Endothelial cell of umbilical vein (primary cell): Measurements from ENCODE around the gene RBM33. TPM values are rescaled to one million over a fixed set of nuclear protein-coding genes. Genes with fewer than 3 reads are reported as not detected.

ENCODE experiments used
- BruUV-seq: library from RNA; stranded (reverse); fragments of 400-500 nt; replicated peaks from 2 replicates; lab custom pipeline; 2021; lab: Mats Ljungman, UMichigan
- CTCF ChIA-PET: fragments of 300-600, 350-600 bp; sonication (Branson Sonifier 250); formaldehyde crosslinking; loops from one replicate; lab custom pipeline; 2021; ENCODE audit warnings: antibody characterized with exemption, inconsistent platforms; lab: Charles Lee
- POLR2A ChIA-PET: fragments of 300-600, 350-600 bp; sonication (Branson Sonifier 250); formaldehyde crosslinking; loops from one replicate; lab custom pipeline; 2021; ENCODE audit warnings: antibody characterized with exemption, inconsistent platforms; lab: Charles Lee
- DNase-seq: peaks from one replicate; pipeline ENCODE4 v3.0.0-alpha.2; 2011; ENCODE audit warnings: low read depth, low spot score
- FAIRE-seq: peaks from 2 replicates; lab custom pipeline; 2011; peaks lifted over from hg19 to GRCh38; lab: Jason Lieb, UNC
- H2AFZ ChIP-seq: 2 replicates; pipeline ENCODE4 v1.6.0; 2012; ENCODE audit warnings: low read depth, low read length, control low read depth, inconsistent platforms
- H3K27ac ChIP-seq: 2 replicates; pipeline ENCODE4 v1.5.1; 2011; ENCODE audit warnings: low read depth, mild to moderate bottlenecking, control low read depth, low read length, moderate library complexity; ENCODE audit not compliant: insufficient read depth
- H3K27me3 ChIP-seq, 2 experiments: 2 replicates each; pipeline versions ENCODE4 v1.6.0 to v1.6.1; 2011; ENCODE audit warnings: low read length in 2 of 2, mixed read lengths in 1 of 2; ENCODE audit not compliant: control insufficient read depth in 2 of 2, insufficient read depth in 2 of 2
- H3K36me3 ChIP-seq, 2 experiments: 2 replicates in 1 of 2; 3 replicates in 1 of 2; pipeline ENCODE4 v1.5.1; 2011; ENCODE audit warnings: low read length in 2 of 2, mild to moderate bottlenecking in 1 of 2, moderate library complexity in 1 of 2; ENCODE audit not compliant: control insufficient read depth in 2 of 2, insufficient read depth in 2 of 2; ENCODE audit errors: extremely low read depth in 1 of 2
- H3K4me1 ChIP-seq: 3 replicates; pipeline ENCODE4 v1.5.1; 2011; ENCODE audit warnings: mild to moderate bottlenecking, low read length; ENCODE audit not compliant: control insufficient read depth, insufficient read depth; ENCODE audit errors: extremely low read depth
- H3K4me2 ChIP-seq: 2 replicates; pipeline ENCODE4 v1.6.1; 2011; ENCODE audit warnings: low read length, control low read depth, mixed read lengths; ENCODE audit not compliant: insufficient read depth
- H3K4me3 ChIP-seq, 3 experiments: fragments of 200-600 bp in 1 of 3; sonication (generic), shearing (Covaris generic) in 1 of 3; replicated peaks in 1 of 3; 2 replicates each; pipeline ENCODE4 v1.5.1; 2011 to 2016; ENCODE audit warnings: control low read depth in 3 of 3, low read length in 3 of 3, mild to moderate bottlenecking in 2 of 3, inconsistent platforms in 1 of 3, low read depth in 1 of 3, moderate library complexity in 1 of 3; ENCODE audit not compliant: insufficient read depth in 1 of 3
- H3K79me2 ChIP-seq: 2 replicates; pipeline ENCODE4 v1.6.0; 2012; ENCODE audit warnings: low read length, inconsistent platforms; ENCODE audit not compliant: control insufficient read depth, insufficient read depth
- H3K9ac ChIP-seq: replicated peaks from 2 replicates; pipeline ENCODE3; 2011; ENCODE audit warnings: low read length, control low read depth; ENCODE audit not compliant: insufficient read depth; ENCODE audit errors: extremely low read depth
- H3K9me1 ChIP-seq: replicated peaks from 3 replicates; pipeline ENCODE4 v1.6.0; 2011; ENCODE audit warnings: mild to moderate bottlenecking, low read length; ENCODE audit not compliant: control insufficient read depth, insufficient read depth; ENCODE audit errors: extremely low read depth
- H3K9me3 ChIP-seq: replicated peaks from 2 replicates; pipeline ENCODE4 v1.5.1; 2012; ENCODE audit warnings: low read length, inconsistent platforms; ENCODE audit not compliant: control insufficient read depth, insufficient read depth
- H4K20me1 ChIP-seq: replicated peaks from 2 replicates; pipeline ENCODE3; 2011; ENCODE audit warnings: mild to moderate bottlenecking, low read length; ENCODE audit not compliant: control insufficient read depth, insufficient read depth; ENCODE audit errors: extremely low read depth
- EZH2 ChIP-seq: IDR thresholded peaks from 2 replicates; pipeline ENCODE4 v1.6.1; 2012; ENCODE audit warnings: borderline replicate concordance, low read depth, mild to moderate bottlenecking, moderate library complexity, low read length, inconsistent platforms; ENCODE audit not compliant: severe bottlenecking
- FOS ChIP-seq: IDR thresholded peaks from 2 replicates; pipeline ENCODE4 v1.6.1; 2011; ENCODE audit warnings: mild to moderate bottlenecking, low read length, moderate library complexity, borderline replicate concordance; ENCODE audit not compliant: insufficient read depth
- GATA2 ChIP-seq: IDR thresholded peaks from 2 replicates; pipeline ENCODE4 v1.7.0; 2011; ENCODE audit warnings: low read depth, mild to moderate bottlenecking, moderate library complexity, mixed read lengths, low read length; ENCODE audit not compliant: insufficient read length, insufficient read depth
- JUN ChIP-seq: IDR thresholded peaks from 2 replicates; pipeline ENCODE4 v1.6.1; 2011; ENCODE audit warnings: borderline replicate concordance, low read depth; ENCODE audit not compliant: insufficient read length, insufficient read depth
- MYC ChIP-seq: IDR thresholded peaks from one replicate; pipeline ENCODE4 v1.6.1; 2011; ENCODE audit warnings: mild to moderate bottlenecking, low read depth, low read length
- POLR2A ChIP-seq: IDR thresholded peaks from 2 replicates; pipeline ENCODE4 v1.6.1; 2012; ENCODE audit warnings: low read depth, mild to moderate bottlenecking, control low read depth, low read length
- POLR2AphosphoS5 ChIP-seq: IDR thresholded peaks from 2 replicates; pipeline ENCODE4 v1.6.1; 2012; ENCODE audit warnings: low read depth, mild to moderate bottlenecking, control low read depth, low read length, moderate library complexity; ENCODE audit not compliant: insufficient read depth
- dilution Hi-C: fragments of 300-500 bp; cut with MboI; formaldehyde crosslinking; loops from one replicate; pipeline ENCODE4 v1.15.0; 2019; ENCODE audit warnings: low sequenced_read_pairs; ENCODE audit not compliant: extremely low pct_ligation_motif_present
- intact Hi-C: fragments of 100-400 bp; cut with micrococcal nuclease; formaldehyde crosslinking; loops from one replicate; pipeline ENCODE4 v1.10.0; 2022
- polyA plus RNA-seq, 4 experiments: library from polyadenylated mRNA; depleted of rRNA in 3 of 4; stranded (reverse) in 3 of 4; unstranded in 1 of 4; fragments of >200 nt; gene quantifications; 2 replicates each; pipeline versions ENCODE4 v1.2.1 to v1.2.3, GENCODE V29; 2011 to 2012; ENCODE audit warnings: missing spikeins in 1 of 4
- total RNA-seq: library from RNA; stranded (reverse); gene quantifications from 2 replicates; pipeline ENCODE4 v1.2.3, GENCODE V29; 2021
- TF ChIP-seq, protein P1 (sequence below): IDR thresholded peaks from 2 replicates; pipeline ENCODE4 v1.6.1; 2011; ENCODE audit not compliant: insufficient read depth, insufficient read length
- TF ChIP-seq, protein P2 (sequence below), 2 donors: IDR thresholded peaks; 1 replicate in 1 of 2; 2 replicates in 1 of 2; pipeline ENCODE4 v1.5.1; 2011; ENCODE audit warnings: low read length in 2 of 2, mild to moderate bottlenecking in 2 of 2, moderate library complexity in 2 of 2, control low read depth in 1 of 2, inconsistent platforms in 1 of 2, low read depth in 1 of 2; ENCODE audit not compliant: insufficient read depth in 1 of 2; ENCODE audit errors: extremely low read depth in 1 of 2

The RBM33 gene
- total and polyA plus RNA-seq, 2 donors (not counting 3 experiments of a cell fraction or from before 2014, with no cell fraction given), result 16.2 to 68.2 TPM

DNA sequence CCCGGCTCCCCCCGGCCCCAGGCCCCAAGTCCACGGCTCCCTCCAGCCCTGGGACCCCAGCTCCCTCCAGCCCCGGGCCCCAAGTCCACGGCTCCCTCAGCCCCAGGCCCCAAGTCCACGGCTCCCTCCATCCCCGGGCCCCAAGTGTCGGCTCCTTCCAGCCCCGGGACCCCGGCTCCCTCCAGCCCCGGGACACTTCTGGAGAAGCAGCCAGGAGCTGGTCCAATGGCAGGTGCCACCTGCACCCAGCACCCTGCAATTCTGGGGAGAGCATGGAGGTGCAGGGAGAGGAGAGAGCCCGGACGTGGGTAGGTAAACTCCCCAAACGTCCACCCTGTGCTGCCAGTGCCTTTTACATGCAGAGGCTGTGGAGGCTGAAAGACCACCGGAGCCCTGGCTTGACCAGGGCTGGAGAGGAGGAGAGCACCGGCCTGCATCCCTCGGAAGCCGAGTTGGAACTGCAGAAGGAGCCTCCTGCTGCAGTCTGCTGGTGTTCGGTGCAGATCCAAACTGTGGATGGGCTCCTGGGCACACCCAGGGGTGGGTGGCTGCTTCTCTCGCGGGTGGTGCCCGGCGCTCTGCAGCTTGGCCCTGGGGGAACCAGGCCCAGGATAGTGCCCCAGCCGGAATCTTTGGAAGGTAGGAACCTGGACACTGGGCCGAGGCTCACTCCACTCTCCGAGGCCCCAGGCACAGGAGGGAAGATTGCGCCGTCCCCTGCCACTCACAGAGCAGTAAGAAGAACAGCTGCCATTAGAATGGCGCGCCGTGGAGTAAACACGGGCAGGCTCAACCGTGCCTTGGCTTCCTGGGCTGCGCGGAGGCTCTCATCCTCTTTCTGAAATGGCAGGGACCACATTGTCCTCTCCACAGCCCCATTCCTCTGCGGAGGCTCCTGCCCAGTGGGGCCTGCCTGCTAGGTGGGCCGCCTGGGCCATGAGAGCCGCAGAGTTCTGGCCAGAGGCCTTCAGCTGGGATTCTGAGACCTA lies 153.1 kb downstream of the RBM33 start:
- Histone ChIP-seq H3K9ac (no peak overlapping the region), H4K20me1 (no peaks in the 10 kb centered on the region), H3K36me3 (no peaks in the 10 kb centered on the region), H3K79me2 (no peaks in the 10 kb centered on the region), H3K4me3 (no peak overlapping the region), H3K27me3 (peaks cover 6 to 17% of the 10 kb centered on the region in 2 experiments), H2AFZ (no peak overlapping the region), H3K9me3 (no peaks in the 10 kb centered on the region), H3K4me1 (no peaks in the 10 kb centered on the region), H3K9me1 (no peaks in the 10 kb centered on the region), H3K27ac (no peak overlapping the region), H3K4me2 (no peak overlapping the region)
- dilution Hi-C loops (no loop called here), intact Hi-C loops (loop anchor here (1.0 to 5.0 kb wide), 4 partner anchors 676 to 1475 kb away; no protein-coding TSS in a partner anchor)
- BruUV-seq, result no TSS peak
- TF ChIP-seq JUN (no peak), POLR2A (no peak), GATA2 (no peak), POLR2AphosphoS5 (no peak), FOS (no peak), MYC (no peak), EZH2 (no peak)
- TF ChIP-seq, protein P1, sequence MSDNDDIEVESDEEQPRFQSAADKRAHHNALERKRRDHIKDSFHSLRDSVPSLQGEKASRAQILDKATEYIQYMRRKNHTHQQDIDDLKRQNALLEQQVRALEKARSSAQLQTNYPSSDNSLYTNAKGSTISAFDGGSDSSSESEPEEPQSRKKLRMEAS, result no peak
- TF ChIP-seq, protein P2, sequence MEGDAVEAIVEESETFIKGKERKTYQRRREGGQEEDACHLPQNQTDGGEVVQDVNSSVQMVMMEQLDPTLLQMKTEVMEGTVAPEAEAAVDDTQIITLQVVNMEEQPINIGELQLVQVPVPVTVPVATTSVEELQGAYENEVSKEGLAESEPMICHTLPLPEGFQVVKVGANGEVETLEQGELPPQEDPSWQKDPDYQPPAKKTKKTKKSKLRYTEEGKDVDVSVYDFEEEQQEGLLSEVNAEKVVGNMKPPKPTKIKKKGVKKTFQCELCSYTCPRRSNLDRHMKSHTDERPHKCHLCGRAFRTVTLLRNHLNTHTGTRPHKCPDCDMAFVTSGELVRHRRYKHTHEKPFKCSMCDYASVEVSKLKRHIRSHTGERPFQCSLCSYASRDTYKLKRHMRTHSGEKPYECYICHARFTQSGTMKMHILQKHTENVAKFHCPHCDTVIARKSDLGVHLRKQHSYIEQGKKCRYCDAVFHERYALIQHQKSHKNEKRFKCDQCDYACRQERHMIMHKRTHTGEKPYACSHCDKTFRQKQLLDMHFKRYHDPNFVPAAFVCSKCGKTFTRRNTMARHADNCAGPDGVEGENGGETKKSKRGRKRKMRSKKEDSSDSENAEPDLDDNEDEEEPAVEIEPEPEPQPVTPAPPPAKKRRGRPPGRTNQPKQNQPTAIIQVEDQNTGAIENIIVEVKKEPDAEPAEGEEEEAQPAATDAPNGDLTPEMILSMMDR (IDR thresholded peaks at IDR 0.05; ENCODE audit: extremely low read depth in 1 of 2, insufficient read depth in 1 of 2, low read depth in 1 of 2, low read length in 2 of 2), result no peak
- FAIRE-seq (no peak), DNase-seq (no peak)
- ChIA-PET CTCF (interaction anchor here (0.6 to 2.4 kb wide), 2 partner anchors 967 to 1019 kb away, joined by 3 to 10 read pairs; no protein-coding TSS in a partner anchor), POLR2A (no interaction called here)
